MG63 (cell line): ENCODE data around the gene ZNF101. TPM values are rescaled to one million over a fixed set of nuclear protein-coding genes. Genes with fewer than 3 reads are reported as not detected.
A peak's percentile ranks its signal among the peaks of the same experiment; 100 is the strongest.

ENCODE experiments used
- DNase-seq: peaks from one replicate; pipeline ENCODE4 v3.0.0-alpha.2; 2020
- H3K27me3 ChIP-seq: fragments of 250-450 bp; sonication (Bioruptor Pico); 2 replicates; pipeline ENCODE4 v1.5.1; 2020; ENCODE audit warnings: mild to moderate bottlenecking, moderate library complexity
- H3K36me3 ChIP-seq: fragments of 250-450 bp; sonication (Bioruptor Pico); 2 replicates; pipeline ENCODE4 v1.5.1; 2020; ENCODE audit warnings: mild to moderate bottlenecking, moderate library complexity
- H3K4me3 ChIP-seq: fragments of 250-450 bp; sonication (Bioruptor Pico); 2 replicates; pipeline ENCODE4 v1.5.1; 2020; ENCODE audit warnings: mild to moderate bottlenecking, moderate library complexity
- H3K9me3 ChIP-seq: fragments of 250-450 bp; sonication (Bioruptor Pico); 2 replicates; pipeline ENCODE4 v1.5.1; 2020; ENCODE audit warnings: mild to moderate bottlenecking, moderate library complexity
- total RNA-seq: library from RNA; depleted of rRNA; stranded (reverse); fragments of >200 nt; shearing (Covaris generic); gene quantifications from 2 replicates; pipeline ENCODE4 v1.2.3, GENCODE V29; 2014; ENCODE audit warnings: low replicate concordance; rRNA removed

ZNF101 gene
- total RNA-seq, 1 experiment from 2014 or later = 18.0 TPM

DNA sequence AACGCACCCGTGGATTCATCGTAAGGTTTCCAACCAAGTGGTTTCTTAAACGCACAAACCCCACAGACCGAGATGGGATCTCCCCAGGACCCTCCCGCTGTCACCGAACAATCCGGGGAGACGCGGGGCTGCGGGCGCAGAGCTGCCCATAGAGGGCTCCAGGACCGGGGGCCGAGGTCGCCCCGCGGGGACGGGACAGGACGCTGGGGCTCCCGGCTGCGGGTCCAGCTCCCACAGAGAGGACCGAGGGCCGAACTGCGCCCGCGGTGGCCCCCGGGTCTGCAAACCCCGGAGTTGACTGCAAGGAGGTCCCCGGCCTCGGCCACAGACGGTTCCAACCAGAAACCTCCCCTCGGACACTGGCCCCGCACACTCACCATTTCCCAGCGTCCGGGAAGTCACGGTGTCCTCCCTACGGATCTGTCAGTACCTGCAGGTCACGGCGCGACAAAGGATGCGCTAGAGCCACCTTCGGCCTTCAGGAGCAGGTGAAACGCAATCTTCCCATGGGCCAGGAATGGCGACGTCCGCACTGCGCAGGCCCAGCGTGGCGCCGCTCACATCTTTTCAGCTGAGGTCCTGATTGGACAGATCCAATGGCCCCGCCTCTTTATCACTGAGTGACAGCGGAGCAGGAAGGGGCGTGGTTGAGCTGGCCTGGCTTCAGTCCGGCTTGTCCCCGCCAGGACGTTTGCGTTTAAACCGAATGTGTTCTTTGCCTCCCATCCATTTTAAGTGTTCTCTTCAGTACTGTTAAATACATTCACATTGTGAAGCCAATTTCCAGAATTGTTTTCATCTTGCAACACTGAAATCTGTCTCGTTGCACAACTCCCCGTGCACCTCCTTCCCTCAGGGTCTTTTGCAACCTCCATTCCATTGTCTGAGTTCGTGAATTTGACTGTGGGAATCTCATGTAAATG lies 64.2 kb downstream of the ZNF101 start, which contains the start of gene ZNF14:
Gene ZNF14 (minus strand): TSS at position 534 of the 923 bp plus-strand sequence. CDS start 154 bp downstream, at position 380.
- peaks cover 41% of the 10 kb centered on the region for H3K9me3 ChIP-seq
- H3K36me3 ChIP-seq = peaks cover 31% of the 10 kb centered on the region
- H3K4me3 ChIP-seq = peak within 1 kb of the TSS; percentile 88
- no peaks in the 10 kb centered on the region for H3K27me3 ChIP-seq
- peak; percentile 96 for DNase-seq

Other genes with a start within 250 kb of the ZNF101 start
- 9.0 TPM in 1 of 2 replicates, not detected in the other for gene TSSK6, start 153.3 kb upstream of the ZNF101 start, total RNA-seq
- 152 and 344 TPM in 2 replicates for gene NDUFA13, start 152.6 kb upstream of the ZNF101 start, total RNA-seq
- 3.1 and 4.8 TPM in 2 replicates for gene YJEFN3, start 139.9 kb upstream of the ZNF101 start, total RNA-seq
- gene CILP2, start 130.6 kb upstream of the ZNF101 start, total RNA-seq = 0.66 and 1.1 TPM in 2 replicates
- gene PBX4, start 50.2 kb upstream of the ZNF101 start, total RNA-seq = 2.4 and 15.5 TPM in 2 replicates
- gene LPAR2, start 40.6 kb upstream of the ZNF101 start, total RNA-seq = 0.79 TPM in 1 of 2 replicates, not detected in the other
- gene GMIP, start 25.2 kb upstream of the ZNF101 start, total RNA-seq = 2.7 and 12.4 TPM in 2 replicates
- 30.6 and 70.8 TPM in 2 replicates for gene ATP13A1, start 5.2 kb upstream of the ZNF101 start, total RNA-seq
- 5.0 and 17.4 TPM in 2 replicates for gene ZNF14, start 64.3 kb downstream of the ZNF101 start, total RNA-seq
- gene ZNF506, start 152.9 kb downstream of the ZNF101 start, total RNA-seq = 1.0 and 9.6 TPM in 2 replicates
- gene ZNF253, start 197.0 kb downstream of the ZNF101 start, total RNA-seq = 1.1 and 4.3 TPM in 2 replicates
- gene ZNF93, start 232.1 kb downstream of the ZNF101 start, total RNA-seq = 2.0 and 8.2 TPM in 2 replicates